Activated CD4-positive, CD25-positive, alpha-beta regulatory T cell (primary cell): ENCODE measurements around the gene IL19.
A peak's percentile ranks its signal among the peaks of the same experiment; 100 is the strongest.

Experiments
- DNase-seq, 4 experiments: peaks; one replicate each; lab custom pipeline; 2025; lab: John Stamatoyannopoulos, UW

The IL19 gene

GRCh38 chr1:206859082-206859521 is 88.5 kb downstream of the IL19 start:
- no peak for DNase-seq

GRCh38 chr1:206860165-206860564 is 89.6 kb downstream of the IL19 start:
- no peak for DNase-seq

GRCh38 chr1:206863266-206863665 is 92.7 kb downstream of the IL19 start:
- DNase-seq = no peak

- peak; percentile 65 to 82 (median 75) for DNase-seq
Observed at GRCh38 chr1:206864939-206865671, 94.5 kb downstream of the IL19 start, which contains the start of gene IL20. Gene IL20, plus strand, starts transcription at chr1:206865623. Its CDS starts 230 bp downstream, at chr1:206865853.

GRCh38 chr1:206866062-206866461 is 95.5 kb downstream of the IL19 start:
- DNase-seq = no peak

GRCh38 chr1:206867239-206867638 is 96.7 kb downstream of the IL19 start:
- DNase-seq = no peak

GRCh38 chr1:206867716-206868115 is 97.1 kb downstream of the IL19 start:
- DNase-seq = no peak

- DNase-seq = no peak
Observed at GRCh38 chr1:206868264-206868663, 97.7 kb downstream of the IL19 start.

GRCh38 chr1:206872139-206872538 is 101.6 kb downstream of the IL19 start:
- no peak for DNase-seq

GRCh38 chr1:206873603-206874188 is 103.1 kb downstream of the IL19 start:
- DNase-seq = no peak

- no peak for DNase-seq
Observed at GRCh38 chr1:206875752-206876377, 105.3 kb downstream of the IL19 start.

- DNase-seq = no peak
Observed at GRCh38 chr1:206878456-206878855, 107.9 kb downstream of the IL19 start.

GRCh38 chr1:206880314-206880713 is 109.7 kb downstream of the IL19 start:
- no peak for DNase-seq

- DNase-seq = no peak
Observed at GRCh38 chr1:206882555-206882954, 112.0 kb downstream of the IL19 start.

GRCh38 chr1:206883160-206883559 is 112.6 kb downstream of the IL19 start:
- DNase-seq = no peak

- DNase-seq = no peak
Observed at GRCh38 chr1:206883876-206884275, 113.3 kb downstream of the IL19 start.

- DNase-seq = no peak
Observed at GRCh38 chr1:206885341-206886060, 114.9 kb downstream of the IL19 start.

- no peak for DNase-seq
Observed at GRCh38 chr1:206886831-206887230, 116.3 kb downstream of the IL19 start.

- DNase-seq = no peak
Observed at GRCh38 chr1:206887701-206888100, 117.1 kb downstream of the IL19 start.

- DNase-seq = no peak
Observed at GRCh38 chr1:206890125-206891060, 119.8 kb downstream of the IL19 start.

GRCh38 chr1:206891412-206891811 is 120.8 kb downstream of the IL19 start:
- DNase-seq = no peak
